HG03342 (cell line): Measurements from ENCODE around the gene RHOJ.
"Not testable (repeated sequence)": the region's sequence is repeated elsewhere in the genome, so short reads cannot be mapped to it uniquely, and the experiment has no call there.

ENCODE experiments used
- ATAC-seq: cut with Tn5 transposase; IDR thresholded peaks from one replicate; pipeline ENCODE4 v1.9.1; 2021; ENCODE audit warnings: mild to moderate bottlenecking, moderate library complexity; ENCODE audit not compliant: unreplicated experiment

RHOJ gene

GRCh38 chr14:63204407-63205043 lies at the start of gene RHOJ:
Gene RHOJ, plus strand, starts transcription at chr14:63204443. Its CDS starts 427 bp downstream, at chr14:63204870.
- no peak for ATAC-seq

GRCh38 chr14:63155511-63156185 lies 48.6 kb upstream of the RHOJ start:
- ATAC-seq = no peak

GRCh38 chr14:63157195-63157594 lies 47.0 kb upstream of the RHOJ start:
- ATAC-seq = no peak

- ATAC-seq = no peak
These were observed 40.9 kb upstream of the RHOJ start for GRCh38 chr14:63163306-63163705.

- ATAC-seq = no peak
These were observed 40.0 kb upstream of the RHOJ start for GRCh38 chr14:63164108-63164683.

GRCh38 chr14:63165267-63165666 lies 39.0 kb upstream of the RHOJ start:
- not testable (repeated sequence) for ATAC-seq

- ATAC-seq = no peak
These were observed 37.2 kb upstream of the RHOJ start for GRCh38 chr14:63167044-63167443.

GRCh38 chr14:63174760-63175191 lies 29.5 kb upstream of the RHOJ start:
- ATAC-seq = no peak

GRCh38 chr14:63175531-63175930 lies 28.7 kb upstream of the RHOJ start:
- ATAC-seq = no peak

GRCh38 chr14:63178912-63179311 lies 25.3 kb upstream of the RHOJ start:
- no peak for ATAC-seq

GRCh38 chr14:63179383-63179782 lies 24.9 kb upstream of the RHOJ start:
- no peak for ATAC-seq

- ATAC-seq = no peak
These were observed 24.2 kb upstream of the RHOJ start for GRCh38 chr14:63180011-63180410.

- ATAC-seq = no peak
These were observed 21.3 kb upstream of the RHOJ start for GRCh38 chr14:63182968-63183367.

GRCh38 chr14:63186453-63186852 lies 17.8 kb upstream of the RHOJ start:
- ATAC-seq = no peak

- no peak for ATAC-seq
These were observed 13.0 kb upstream of the RHOJ start for GRCh38 chr14:63191211-63191610.

- ATAC-seq = no peak
These were observed 12.2 kb upstream of the RHOJ start for GRCh38 chr14:63192085-63192484.

GRCh38 chr14:63193236-63193635 lies 11.0 kb upstream of the RHOJ start:
- no peak for ATAC-seq

- no peak for ATAC-seq
These were observed 4.1 kb upstream of the RHOJ start for GRCh38 chr14:63200035-63200740.

GRCh38 chr14:63200767-63201166 lies 3.5 kb upstream of the RHOJ start:
- ATAC-seq = no peak

GRCh38 chr14:63203015-63203414 lies 1.2 kb upstream of the RHOJ start:
- no peak for ATAC-seq

- ATAC-seq = no peak
These were observed 431 bp upstream of the RHOJ start for GRCh38 chr14:63203618-63204406.
